Neural progenitor cell (in vitro differentiated cells): ENCODE data around the gene NME9.

ENCODE experiments used
- CTCF ChIP-seq: fragments of 200-600 bp; sonication (generic); IDR thresholded peaks from 2 replicates; pipeline ENCODE4 v1.5.1; 2017; ENCODE audit warnings: antibody characterized with exemption, mild to moderate bottlenecking
- EZH2 ChIP-seq: fragments of 200-600 bp; sonication (generic); IDR thresholded peaks from 2 replicates; pipeline ENCODE4 v1.6.1; 2017; ENCODE audit warnings: antibody characterized with exemption, mild to moderate bottlenecking, moderate library complexity

GRCh38 chr3:138367911-138368310 lies 38.3 kb upstream of the NME9 start:
- TF ChIP-seq CTCF: no peak
- no peak for TF ChIP-seq EZH2
